ENCODE measurements around the gene SMPD1. TPM values are rescaled to one million over a fixed set of nuclear protein-coding genes. Genes with fewer than 3 reads are reported as not detected.

SMPD1 gene
- total and polyA plus RNA-seq, 2 experiments from 2014 or later = 63.0 to 70.0 TPM

- WGBS (ENCODE audit: low lambda C conversion rate, missing lambda C conversion rate) = 61% methylated on average over 6 of the region's 6 CpGs
- Histone ChIP-seq H3K79me2 (no peaks in the 10 kb centered on the region), H3K4me1 (ENCODE audit: insufficient read depth) (no peaks in the 10 kb centered on the region), H3K36me3 (replicated peaks; ENCODE audit: insufficient read depth, low read depth) (no peaks in the 10 kb centered on the region), H3K4me3 (no peak overlapping the region), H3K27me3 (no peaks in the 10 kb centered on the region), H2AFZ (no peak overlapping the region), H4K20me1 (ENCODE audit: insufficient read depth, poor library complexity, severe bottlenecking) (no peaks in the 10 kb centered on the region), H3K9me3 (ENCODE audit: low read depth) (no peaks in the 10 kb centered on the region), H3K27ac (no peak overlapping the region), H3K4me2 (no peak overlapping the region), H3K9me2 (replicated peaks; ENCODE audit: insufficient read depth) (no peaks in the 10 kb centered on the region)
- peak; percentile 89 for DNase-seq (ENCODE audit: low spot score)
- TF ChIP-seq EZH2 (IDR thresholded peaks at IDR 0.05; ENCODE audit: borderline replicate concordance) (no peak), CTCF (IDR thresholded peaks at IDR 0.05; ENCODE audit: poor library complexity) (peak; percentile 88)
These were observed 27.2 kb upstream of the SMPD1 start for GRCh38 chr11:6362873-6363678.

- peak; percentile 69 for DNase-seq (ENCODE audit: low spot score)
- H2AFZ ChIP-seq = no peak overlapping the region
- no peak overlapping the region for H3K4me2 ChIP-seq
These were observed 24.6 kb upstream of the SMPD1 start for GRCh38 chr11:6365659-6366058.

GRCh38 chr11:6371825-6372224 is 18.4 kb upstream of the SMPD1 start:
- TF ChIP-seq EZH2 (IDR thresholded peaks at IDR 0.05; ENCODE audit: borderline replicate concordance) (no peak), EZH2phosphoT487 (IDR thresholded peaks at IDR 0.05; ENCODE audit: low read depth, severe bottlenecking, unreplicated experiment) (no peak), CTCF (IDR thresholded peaks at IDR 0.05; ENCODE audit: poor library complexity) (no peak)
- H3K79me2 ChIP-seq = no peaks in the 10 kb centered on the region
- H3K9me3 ChIP-seq (ENCODE audit: low read depth) = no peaks in the 10 kb centered on the region
- H2AFZ ChIP-seq = no peak overlapping the region
- no peak for DNase-seq (ENCODE audit: low spot score)
- no peaks in the 10 kb centered on the region for H3K4me1 ChIP-seq (ENCODE audit: insufficient read depth)
- H3K27me3 ChIP-seq = no peaks in the 10 kb centered on the region
- 79% methylated on average over 6 of the region's 6 CpGs for WGBS (ENCODE audit: low lambda C conversion rate, missing lambda C conversion rate)
- no peaks in the 10 kb centered on the region for H4K20me1 ChIP-seq (ENCODE audit: insufficient read depth, poor library complexity, severe bottlenecking)
- no peak overlapping the region for H3K27ac ChIP-seq
- no peak overlapping the region for H3K4me3 ChIP-seq
- no peaks in the 10 kb centered on the region for H3K9me2 ChIP-seq (replicated peaks; ENCODE audit: insufficient read depth)
- no peak overlapping the region for H3K4me2 ChIP-seq
- no peaks in the 10 kb centered on the region for H3K36me3 ChIP-seq (replicated peaks; ENCODE audit: insufficient read depth, low read depth)

More at GRCh38 chr11:6365659-6366058, 24.6 kb upstream of the SMPD1 start:
- Histone ChIP-seq H3K36me3 (replicated peaks; ENCODE audit: insufficient read depth, low read depth) (no peaks in the 10 kb centered on the region), H3K4me3 (no peak overlapping the region), H3K9me3 (ENCODE audit: low read depth) (no peaks in the 10 kb centered on the region), H3K4me1 (ENCODE audit: insufficient read depth) (no peaks in the 10 kb centered on the region), H3K27me3 (no peaks in the 10 kb centered on the region), H3K9me2 (replicated peaks; ENCODE audit: insufficient read depth) (no peaks in the 10 kb centered on the region), H3K79me2 (no peaks in the 10 kb centered on the region), H4K20me1 (ENCODE audit: insufficient read depth, poor library complexity, severe bottlenecking) (no peaks in the 10 kb centered on the region), H3K27ac (peak overlapping the region; percentile 66)
- no peak for TF ChIP-seq CTCF (IDR thresholded peaks at IDR 0.05; ENCODE audit: poor library complexity)
- TF ChIP-seq EZH2 (IDR thresholded peaks at IDR 0.05; ENCODE audit: borderline replicate concordance) = no peak
- TF ChIP-seq EZH2phosphoT487 (IDR thresholded peaks at IDR 0.05; ENCODE audit: low read depth, severe bottlenecking, unreplicated experiment) = no peak
- 40% methylated on average over 2 of the region's 2 CpGs for WGBS (ENCODE audit: low lambda C conversion rate, missing lambda C conversion rate)

Data from hepatocyte (in vitro differentiated cells).